BJ (cell line): Measurements from ENCODE around the gene AMMECR1. TPM values are rescaled to one million over a fixed set of nuclear protein-coding genes. Genes with fewer than 3 reads are reported as not detected.

Experiments used
- CTCF ChIA-PET: fragments of 350-600 bp; formaldehyde crosslinking; extraction: SDS; loops from one replicate; lab custom pipeline; 2021; ENCODE audit warnings: antibody characterized with exemption, inconsistent platforms; lab: Yijun Ruan, JAX
- POLR2A ChIA-PET: fragments of 300-600 bp; sonication (Branson Sonifier 250); formaldehyde crosslinking; extraction: SDS; loops from one replicate; lab custom pipeline; 2021; ENCODE audit warnings: antibody characterized with exemption; lab: Charles Lee
- DNase-seq: peaks from one replicate; pipeline ENCODE4 v3.0.0-alpha.2; 2011; ENCODE audit warnings: low read depth
- H3K27me3 ChIP-seq: 2 replicates; pipeline ENCODE4 v1.6.0; 2011; ENCODE audit warnings: low read length; ENCODE audit not compliant: control insufficient read depth, insufficient read depth
- H3K36me3 ChIP-seq: 2 replicates; pipeline ENCODE4 v1.5.1; 2011; ENCODE audit warnings: low read length; ENCODE audit not compliant: control insufficient read depth, insufficient read depth
- H3K4me3 ChIP-seq: 2 replicates; pipeline ENCODE4 v1.5.1; 2011; ENCODE audit warnings: low read depth, mild to moderate bottlenecking, control low read depth, low read length
- polyA plus RNA-seq: library from polyadenylated mRNA; depleted of rRNA; stranded (reverse); fragments of >200 nt; gene quantifications from 2 replicates; pipeline ENCODE4 v1.2.3, GENCODE V29; 2011
- TF ChIP-seq, protein P1 (sequence below): IDR thresholded peaks from 2 replicates; pipeline ENCODE4 v1.5.1; 2011; ENCODE audit warnings: low read depth, mild to moderate bottlenecking, control low read depth, inconsistent platforms, low read length, moderate library complexity; ENCODE audit not compliant: insufficient read depth

The AMMECR1 gene
- polyA plus RNA-seq, 1 experiment, result 7.3 TPM

GRCh38 chrX:110216027-110216426 is 101.9 kb downstream of the AMMECR1 start:
- Histone ChIP-seq H3K27me3 (no peaks in the 10 kb centered on the region), H3K36me3 (no peaks in the 10 kb centered on the region), H3K4me3 (no peak overlapping the region)
- TF ChIP-seq, protein P1, sequence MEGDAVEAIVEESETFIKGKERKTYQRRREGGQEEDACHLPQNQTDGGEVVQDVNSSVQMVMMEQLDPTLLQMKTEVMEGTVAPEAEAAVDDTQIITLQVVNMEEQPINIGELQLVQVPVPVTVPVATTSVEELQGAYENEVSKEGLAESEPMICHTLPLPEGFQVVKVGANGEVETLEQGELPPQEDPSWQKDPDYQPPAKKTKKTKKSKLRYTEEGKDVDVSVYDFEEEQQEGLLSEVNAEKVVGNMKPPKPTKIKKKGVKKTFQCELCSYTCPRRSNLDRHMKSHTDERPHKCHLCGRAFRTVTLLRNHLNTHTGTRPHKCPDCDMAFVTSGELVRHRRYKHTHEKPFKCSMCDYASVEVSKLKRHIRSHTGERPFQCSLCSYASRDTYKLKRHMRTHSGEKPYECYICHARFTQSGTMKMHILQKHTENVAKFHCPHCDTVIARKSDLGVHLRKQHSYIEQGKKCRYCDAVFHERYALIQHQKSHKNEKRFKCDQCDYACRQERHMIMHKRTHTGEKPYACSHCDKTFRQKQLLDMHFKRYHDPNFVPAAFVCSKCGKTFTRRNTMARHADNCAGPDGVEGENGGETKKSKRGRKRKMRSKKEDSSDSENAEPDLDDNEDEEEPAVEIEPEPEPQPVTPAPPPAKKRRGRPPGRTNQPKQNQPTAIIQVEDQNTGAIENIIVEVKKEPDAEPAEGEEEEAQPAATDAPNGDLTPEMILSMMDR, result no peak
- CTCF ChIA-PET, result no interaction called here
- no peak for DNase-seq
- POLR2A ChIA-PET, result no interaction called here

DNA sequence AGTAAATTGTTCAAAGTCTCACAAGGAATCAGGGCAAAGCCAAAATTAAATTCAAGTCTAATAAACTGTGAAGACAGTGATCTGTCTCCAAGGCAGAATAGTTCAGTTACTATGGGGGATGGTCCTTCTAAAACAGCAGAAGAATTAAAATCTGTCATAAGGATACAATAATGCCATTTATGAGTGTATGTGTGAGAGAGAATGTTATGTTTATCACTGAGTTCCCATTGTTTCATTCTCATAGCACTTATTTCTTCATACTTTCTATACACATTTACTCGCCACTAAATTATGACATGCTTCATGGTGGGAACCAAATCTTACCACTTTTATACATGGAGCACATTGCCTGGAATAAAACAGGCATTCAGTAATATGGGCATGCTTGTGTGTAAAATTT is 102.5 kb downstream of the AMMECR1 start:
- Histone ChIP-seq H3K4me3 (no peak overlapping the region), H3K27me3 (no peaks in the 10 kb centered on the region), H3K36me3 (no peaks in the 10 kb centered on the region)
- TF ChIP-seq, protein P1, result no peak
- CTCF ChIA-PET, result no interaction called here
- DNase-seq, result no peak
- POLR2A ChIA-PET, result no interaction called here

- TF ChIP-seq, protein P1, result no peak
- ChIA-PET POLR2A (no interaction called here), CTCF (no interaction called here)
- H3K36me3 ChIP-seq, result no peaks in the 10 kb centered on the region
- H3K27me3 ChIP-seq, result no peaks in the 10 kb centered on the region
- DNase-seq, result no peak
- H3K4me3 ChIP-seq, result no peak overlapping the region
Observed at GRCh38 chrX:110214684-110215083, 103.2 kb downstream of the AMMECR1 start.

DNA sequence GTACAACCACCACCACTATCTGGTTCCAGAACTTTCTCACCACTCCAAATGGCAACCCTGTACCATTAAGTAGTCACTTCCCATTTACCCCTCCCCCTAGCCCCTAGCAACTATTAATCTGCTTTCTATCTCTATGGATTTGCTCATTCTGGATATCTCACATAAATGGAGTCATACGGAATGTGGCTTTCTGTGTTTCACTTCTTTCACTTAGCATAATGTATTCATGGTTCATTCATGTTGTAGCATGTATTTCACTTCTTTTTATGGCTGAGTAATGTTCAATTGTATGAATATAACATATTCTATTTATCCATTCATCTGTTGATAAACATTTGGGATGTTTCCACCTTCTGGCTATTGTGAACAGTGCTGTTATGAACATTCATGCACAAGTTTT is 104.7 kb downstream of the AMMECR1 start:
- POLR2A ChIA-PET, result no interaction called here
- TF ChIP-seq, protein P1, result no peak

GRCh38 chrX:110212299-110212698 is 105.6 kb downstream of the AMMECR1 start:
- Histone ChIP-seq H3K27me3 (no peaks in the 10 kb centered on the region), H3K4me3 (no peak overlapping the region), H3K36me3 (no peaks in the 10 kb centered on the region)
- DNase-seq, result no peak
- POLR2A ChIA-PET, result no interaction called here
- TF ChIP-seq, protein P1, result no peak
- CTCF ChIA-PET, result no interaction called here

More for the DNA sequence above, 104.7 kb downstream of the AMMECR1 start:
- CTCF ChIA-PET, result no interaction called here
- no peak overlapping the region for H3K4me3 ChIP-seq
- no peaks in the 10 kb centered on the region for H3K27me3 ChIP-seq
- no peak for DNase-seq
- H3K36me3 ChIP-seq, result no peaks in the 10 kb centered on the region
